Fibroblast of peridontal ligament (primary cell): ENCODE data around the gene HGFAC.

Experiments
- DNase-seq: peaks from one replicate; pipeline ENCODE4 v3.0.0-alpha.2; 2010; ENCODE audit errors: extremely low read depth

HGFAC gene

GRCh38 chr4:3426465-3427133, 15.2 kb upstream of the HGFAC start:
- DNase-seq, result no peak

- DNase-seq, result no peak
Measured at GRCh38 chr4:3427134-3427476, 14.7 kb upstream of the HGFAC start.

GRCh38 chr4:3427706-3428446, 13.9 kb upstream of the HGFAC start:
- DNase-seq, result no peak

GRCh38 chr4:3429651-3430050, 12.1 kb upstream of the HGFAC start:
- DNase-seq, result no peak

- no peak for DNase-seq
Measured at GRCh38 chr4:3430524-3430923, 11.2 kb upstream of the HGFAC start.

GRCh38 chr4:3431446-3431993, 10.2 kb upstream of the HGFAC start:
- DNase-seq, result no peak

GRCh38 chr4:3432381-3432790, 9.4 kb upstream of the HGFAC start:
- DNase-seq, result no peak

GRCh38 chr4:3433138-3433869, 8.5 kb upstream of the HGFAC start:
- no peak for DNase-seq

GRCh38 chr4:3434881-3435685, 6.7 kb upstream of the HGFAC start:
- no peak for DNase-seq

GRCh38 chr4:3435686-3435956, 6.1 kb upstream of the HGFAC start:
- DNase-seq, result no peak

GRCh38 chr4:3436048-3436797, 5.5 kb upstream of the HGFAC start:
- no peak for DNase-seq

- peak; percentile 22 for DNase-seq
Measured at GRCh38 chr4:3436798-3437581, 4.8 kb upstream of the HGFAC start.

GRCh38 chr4:3437582-3437936, 4.2 kb upstream of the HGFAC start:
- DNase-seq, result no peak

GRCh38 chr4:3437998-3438846, 3.5 kb upstream of the HGFAC start:
- no peak for DNase-seq

GRCh38 chr4:3438847-3439180, 3.0 kb upstream of the HGFAC start:
- no peak for DNase-seq

GRCh38 chr4:3439391-3439790, 2.4 kb upstream of the HGFAC start:
- no peak for DNase-seq

- DNase-seq, result no peak
Measured at GRCh38 chr4:3440011-3440410, 1.8 kb upstream of the HGFAC start.

GRCh38 chr4:3440979-3441500, 728 bp upstream of the HGFAC start:
- DNase-seq, result peak; percentile 10

- DNase-seq, result no peak
Measured at GRCh38 chr4:3442460-3442958, 741 bp downstream of the HGFAC start.
